OCI-LY1 (cell line): ENCODE data around the gene CSMD2.

Source experiments
- EZH2 ChIP-seq: fragments of 200-600 bp; sonication (generic), shearing (Covaris generic); IDR thresholded peaks from 2 replicates; pipeline ENCODE4 v1.8.0; 2017; ENCODE audit warnings: borderline replicate concordance, mixed run types, mild to moderate bottlenecking, antibody characterized with exemption, low read length, moderate library complexity, mixed read lengths
- TF ChIP-seq, protein P1 (sequence below): fragments of 200-600 bp; sonication (generic), shearing (Covaris generic); IDR thresholded peaks from 2 replicates; pipeline ENCODE4 v1.5.1; 2017; ENCODE audit warnings: mild to moderate bottlenecking, antibody characterized with exemption, low read length, moderate library complexity, mixed read lengths

DNA sequence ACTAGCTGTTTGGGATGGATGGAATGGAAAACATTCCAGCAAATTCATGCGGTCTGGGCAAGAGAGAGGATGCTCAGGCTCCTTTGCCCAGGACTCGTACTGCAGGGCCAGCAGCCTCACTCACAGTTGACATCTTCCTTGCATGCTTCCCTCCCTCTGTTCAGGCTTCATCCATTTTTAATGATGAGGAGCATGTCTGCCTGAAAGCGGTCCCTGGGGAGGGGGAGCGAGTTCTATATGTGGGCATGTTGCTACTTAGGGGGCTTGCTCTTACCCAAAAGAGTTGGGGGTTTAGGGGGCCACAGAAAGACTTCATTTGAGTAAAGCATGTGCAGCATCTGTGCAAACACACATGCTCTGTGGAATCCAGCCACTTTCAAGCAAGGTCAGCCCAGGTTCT, 203.0 kb downstream of the CSMD2 start:
- no peak for TF ChIP-seq EZH2
- TF ChIP-seq, protein P1, sequence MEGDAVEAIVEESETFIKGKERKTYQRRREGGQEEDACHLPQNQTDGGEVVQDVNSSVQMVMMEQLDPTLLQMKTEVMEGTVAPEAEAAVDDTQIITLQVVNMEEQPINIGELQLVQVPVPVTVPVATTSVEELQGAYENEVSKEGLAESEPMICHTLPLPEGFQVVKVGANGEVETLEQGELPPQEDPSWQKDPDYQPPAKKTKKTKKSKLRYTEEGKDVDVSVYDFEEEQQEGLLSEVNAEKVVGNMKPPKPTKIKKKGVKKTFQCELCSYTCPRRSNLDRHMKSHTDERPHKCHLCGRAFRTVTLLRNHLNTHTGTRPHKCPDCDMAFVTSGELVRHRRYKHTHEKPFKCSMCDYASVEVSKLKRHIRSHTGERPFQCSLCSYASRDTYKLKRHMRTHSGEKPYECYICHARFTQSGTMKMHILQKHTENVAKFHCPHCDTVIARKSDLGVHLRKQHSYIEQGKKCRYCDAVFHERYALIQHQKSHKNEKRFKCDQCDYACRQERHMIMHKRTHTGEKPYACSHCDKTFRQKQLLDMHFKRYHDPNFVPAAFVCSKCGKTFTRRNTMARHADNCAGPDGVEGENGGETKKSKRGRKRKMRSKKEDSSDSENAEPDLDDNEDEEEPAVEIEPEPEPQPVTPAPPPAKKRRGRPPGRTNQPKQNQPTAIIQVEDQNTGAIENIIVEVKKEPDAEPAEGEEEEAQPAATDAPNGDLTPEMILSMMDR, result no peak
